Spleen (tissue), 7 donors: Measurements from ENCODE around the gene PARD3.

Experiments used
- POLR2A ChIP-seq, 3 donors: fragments of 450-650 bp; IDR thresholded peaks; one replicate each; pipeline ENCODE4 v1.5.1; 2017; ENCODE audit warnings: antibody characterized with exemption in 3 of 3, mild to moderate bottlenecking in 1 of 3
- TF ChIP-seq, protein P1 (sequence below), 11 experiments: fragments of 200-600 bp in 7 of 11; fragments of 450-650 bp in 4 of 11; sonication (generic) in 4 of 11; IDR thresholded peaks in 8 of 11; conservative IDR thresholded peaks in 3 of 11; 1 replicate in 7 of 11; 2 replicates in 4 of 11; pipeline versions ENCODE4 v1.4.0 to v1.8.0; 2016 to 2021; ENCODE audit warnings: antibody characterized with exemption in 11 of 11, inconsistent platforms in 4 of 11, mild to moderate bottlenecking in 1 of 11
- donor health status: DM: no; HTN: no; CAD: no; lungs with moderate emphysema.
- donor health status: DM: no; HTN: no; CAD: no.
- donor health status: DM: no; HTN: no; CAD: no.

DNA sequence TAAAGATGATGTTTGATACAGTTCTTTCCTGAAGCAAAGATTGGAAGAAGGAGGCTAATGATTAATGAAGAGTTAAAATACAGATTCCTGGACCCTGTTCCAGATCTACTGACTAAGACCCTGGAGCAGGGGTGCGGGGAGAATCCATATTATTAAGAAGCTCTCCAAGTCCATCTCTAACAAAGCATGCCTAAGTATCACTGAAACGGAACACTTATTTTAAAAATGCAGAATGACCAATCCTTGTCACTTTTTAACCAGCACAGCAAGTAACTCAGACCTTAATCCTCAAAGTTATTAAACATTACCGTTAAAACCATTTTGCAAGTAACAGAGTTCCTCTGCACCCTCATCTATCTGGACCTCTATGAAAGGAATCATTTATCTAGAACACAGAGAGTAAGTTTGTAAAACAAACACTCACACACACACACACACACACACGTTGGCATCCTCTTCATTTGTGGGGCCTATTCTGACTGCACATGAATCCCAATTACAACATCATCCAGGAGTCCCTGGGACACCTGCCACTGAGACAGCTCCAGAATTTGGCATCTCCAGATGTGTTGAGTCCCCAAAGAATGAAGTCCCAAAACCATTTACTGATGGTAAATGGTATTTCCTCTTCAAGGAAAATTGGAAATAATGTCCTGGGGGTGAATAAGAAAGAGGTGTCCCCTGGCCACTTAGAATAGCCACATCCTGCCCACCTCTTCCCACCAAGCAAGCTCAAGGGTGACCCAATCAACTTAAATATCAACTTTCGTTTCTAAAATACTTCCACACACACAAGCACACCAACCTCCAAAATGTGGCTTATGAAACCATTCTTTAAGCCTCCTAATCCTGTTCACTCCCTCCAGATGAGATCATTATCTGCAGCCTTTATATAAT, 117.5 kb downstream of the PARD3 start:
- TF ChIP-seq, protein P1, sequence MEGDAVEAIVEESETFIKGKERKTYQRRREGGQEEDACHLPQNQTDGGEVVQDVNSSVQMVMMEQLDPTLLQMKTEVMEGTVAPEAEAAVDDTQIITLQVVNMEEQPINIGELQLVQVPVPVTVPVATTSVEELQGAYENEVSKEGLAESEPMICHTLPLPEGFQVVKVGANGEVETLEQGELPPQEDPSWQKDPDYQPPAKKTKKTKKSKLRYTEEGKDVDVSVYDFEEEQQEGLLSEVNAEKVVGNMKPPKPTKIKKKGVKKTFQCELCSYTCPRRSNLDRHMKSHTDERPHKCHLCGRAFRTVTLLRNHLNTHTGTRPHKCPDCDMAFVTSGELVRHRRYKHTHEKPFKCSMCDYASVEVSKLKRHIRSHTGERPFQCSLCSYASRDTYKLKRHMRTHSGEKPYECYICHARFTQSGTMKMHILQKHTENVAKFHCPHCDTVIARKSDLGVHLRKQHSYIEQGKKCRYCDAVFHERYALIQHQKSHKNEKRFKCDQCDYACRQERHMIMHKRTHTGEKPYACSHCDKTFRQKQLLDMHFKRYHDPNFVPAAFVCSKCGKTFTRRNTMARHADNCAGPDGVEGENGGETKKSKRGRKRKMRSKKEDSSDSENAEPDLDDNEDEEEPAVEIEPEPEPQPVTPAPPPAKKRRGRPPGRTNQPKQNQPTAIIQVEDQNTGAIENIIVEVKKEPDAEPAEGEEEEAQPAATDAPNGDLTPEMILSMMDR (IDR thresholded peaks at IDR 0.05 in 8 of 11, conservative IDR thresholded peaks at IDR 0.05 in 3 of 11) = no peak
- no peak for TF ChIP-seq POLR2A (IDR thresholded peaks at IDR 0.05)
